ENCODE measurements around the gene TMPRSS9. TPM values are rescaled to one million over a fixed set of nuclear protein-coding genes. Genes with fewer than 3 reads are reported as not detected.

The TMPRSS9 gene
- total RNA-seq, 2 experiments from 2014 or later, result 0.22 TPM; not detected in 1

DNA sequence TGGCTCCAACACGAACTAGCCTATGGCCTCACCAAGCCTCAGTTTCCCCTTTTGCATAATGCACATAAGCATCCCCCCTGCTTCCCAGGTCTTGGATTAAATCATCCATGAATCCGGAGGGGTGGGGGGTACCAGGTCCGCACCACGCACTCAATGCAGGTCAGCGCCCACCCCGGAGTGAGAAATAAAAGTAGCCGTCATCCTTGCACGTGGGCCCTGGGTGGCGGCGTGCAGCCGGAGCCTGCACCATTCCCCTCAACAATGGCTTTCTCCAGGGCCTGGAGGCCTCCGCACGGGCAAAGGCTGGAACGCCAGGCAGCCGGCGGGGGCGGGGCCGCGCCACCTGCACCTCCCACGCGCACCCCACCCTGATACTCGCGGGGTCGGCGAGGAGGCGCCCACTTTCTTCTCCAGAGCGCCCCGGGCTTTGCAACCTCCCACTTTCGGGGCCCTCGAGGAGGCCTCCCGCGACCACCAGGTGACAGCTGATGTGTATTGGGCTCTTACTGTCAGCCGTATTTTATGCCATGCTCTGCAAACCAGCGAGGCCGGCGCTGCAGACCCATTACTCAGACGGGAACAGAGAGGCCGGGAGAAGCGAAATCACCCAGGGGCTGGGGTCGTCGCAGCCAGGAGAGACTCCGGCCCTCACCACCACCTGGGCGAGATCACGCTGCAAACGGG lies 115.1 kb downstream of the TMPRSS9 start:
- POLR2A ChIA-PET, result interaction anchor here (0.6 to 5.7 kb wide), 48 partner anchors 9 to 423 kb away, joined by 3 to 207 read pairs (median 7); partner anchors contain the start of genes LMNB2, LSM7, PEAK3 and SGTA
- H3K9me3 Mint-ChIP-seq, result no peaks in the 10 kb centered on the region
- H3K36me3 Mint-ChIP-seq, result peaks cover 21% of the 10 kb centered on the region
- peak overlapping the region; percentile 94 for H3K4me3 Mint-ChIP-seq
- ATAC-seq (ENCODE audit: low read depth) (peak; percentile 5), DNase-seq (peak; percentile 79)
- H3K4me1 Mint-ChIP-seq, result peaks cover 10% of the 10 kb centered on the region
- peak overlapping the region; percentile 76 for H3K27ac Mint-ChIP-seq
- no peaks in the 10 kb centered on the region for H3K27me3 Mint-ChIP-seq

Small RNA genes lying within 50 kb of the gene (microRNA-seq; reads per million reads assigned to microRNA genes)
- not detected for gene MIR7108

Other genes starting within 250 kb of the TMPRSS9 start
- 10 to 100 TPM; 92.6 to 96.5 TPM for gene AP3D1, start 208.7 kb upstream of the TMPRSS9 start, total RNA-seq
- gene DOT1L, start 196.3 kb upstream of the TMPRSS9 start, total RNA-seq, result 10 to 100 TPM; 50.1 to 56.2 TPM
- 10 to 100 TPM; 69.8 to 71.3 TPM for gene PLEKHJ1, start 123.9 kb upstream of the TMPRSS9 start, total RNA-seq
- gene SF3A2, start 123.4 kb upstream of the TMPRSS9 start, total RNA-seq, result 100 to 1,000 TPM; 171 TPM
- 10 to 100 TPM in 1 of 2 experiments, 1 to 10 TPM in 1; 9.7 to 10.4 TPM for gene AMH, start 110.9 kb upstream of the TMPRSS9 start, total RNA-seq
- gene JSRP1, start 103.8 kb upstream of the TMPRSS9 start, total RNA-seq, result 1 to 10 TPM; 1.1 to 1.4 TPM
- under 1 TPM in 1 of 2 experiments, not detected in 1; 0.14 TPM for gene PEAK3, start 78.1 kb upstream of the TMPRSS9 start, total RNA-seq
- under 1 TPM; 0.69 to 0.82 TPM for gene LINGO3, start 52.1 kb upstream of the TMPRSS9 start, total RNA-seq
- gene LSM7, start 31.7 kb upstream of the TMPRSS9 start, total RNA-seq, result 100 to 1,000 TPM; 111 to 125 TPM
- gene SPPL2B, start 31.6 kb upstream of the TMPRSS9 start, total RNA-seq, result 100 to 1,000 TPM in 1 of 2 experiments, 10 to 100 TPM in 1; 90.6 to 101 TPM
- gene TIMM13, start 67.3 kb downstream of the TMPRSS9 start, total RNA-seq, result 10 to 100 TPM; 46.5 to 48.5 TPM
- gene LMNB2, start 96.7 kb downstream of the TMPRSS9 start, total RNA-seq, result 10 to 100 TPM; 74.9 to 83.3 TPM
- gene GADD45B, start 115.9 kb downstream of the TMPRSS9 start, total RNA-seq, result 10 to 100 TPM; 83.1 to 85.4 TPM

All from activated naive CD8-positive, alpha-beta T cell treated with anti-CD3 and anti-CD28 coated beads, Interleukin-2, amount 10 ng/mL, durations not matched to agents 7 days and 5 days (primary cell).